Heart right ventricle (tissue), 16 donors: ENCODE results near the gene GPR78. TPM values are rescaled to one million over a fixed set of nuclear protein-coding genes. Genes with fewer than 3 reads are reported as not detected.

Experiments
- ATAC-seq, 8 donors: fragments of 200-7000 bp; cut with Tn5 transposase; one replicate each; pipeline ENCODE4 v1.9.1; 2020; ENCODE audit warnings: mild to moderate bottlenecking in 8 of 8, moderate library complexity in 8 of 8, moderate number of reproducible peaks in 1 of 8
- DNase-seq, 2 donors: peaks; one replicate each; pipeline ENCODE4 v3.0.0-alpha.2; 2020
- H3K27ac ChIP-seq, 10 donors: fragments of 200-600 bp; sonication (generic) in 2 of 10; one replicate each; pipeline versions ENCODE4 v1.5.0 to v1.8.0; 2020 to 2022; ENCODE audit warnings: mild to moderate bottlenecking in 3 of 10
- H3K27me3 ChIP-seq, 7 donors: fragments of 200-600 bp; one replicate each; pipeline ENCODE4 v1.8.0; 2021 to 2022; ENCODE audit warnings: mild to moderate bottlenecking in 2 of 7
- H3K36me3 ChIP-seq, 9 donors: fragments of 200-600 bp; sonication (generic) in 1 of 9; one replicate each; pipeline versions ENCODE4 v1.5.0 to v1.8.0; 2020 to 2022; ENCODE audit warnings: mild to moderate bottlenecking in 2 of 9
- H3K4me1 ChIP-seq, 9 donors: fragments of 200-600 bp; sonication (generic) in 1 of 9; one replicate each; pipeline versions ENCODE4 v1.5.0 to v1.8.0; 2020 to 2022; ENCODE audit warnings: mild to moderate bottlenecking in 4 of 9
- H3K4me3 ChIP-seq, 10 donors: fragments of 200-600 bp; sonication (generic) in 2 of 10; one replicate each; pipeline versions ENCODE4 v1.5.0 to v1.8.0; 2020 to 2022; ENCODE audit warnings: mild to moderate bottlenecking in 7 of 10, moderate library complexity in 2 of 10
- H3K9me3 ChIP-seq, 11 donors: fragments of 200-600 bp in 10 of 11; sonication (generic) in 2 of 11; one replicate each; pipeline versions ENCODE4 v1.5.0 to v1.8.0; 2013 to 2022; ENCODE audit warnings: mild to moderate bottlenecking in 2 of 11, control low read depth in 1 of 11, moderate library complexity in 1 of 11
- CTCF ChIP-seq, 9 donors: fragments of 200-600 bp; sonication (generic) in 2 of 9; IDR thresholded peaks; one replicate each; pipeline versions ENCODE4 v1.5.0 to v1.8.0; 2021 to 2022; ENCODE audit warnings: antibody characterized with exemption in 9 of 9, mild to moderate bottlenecking in 5 of 9, moderate library complexity in 1 of 9
- WGBS, 2 donors: extraction: QIAGEN DNeasy Blood & Tissue Kit; methylation state at CpG; one replicate each; pipeline ENCODE4 v1.1.7; 2013; ENCODE audit warnings: inconsistent platforms in 1 of 2; 5-methylcytosine and 5-hydroxymethylcytosine counted together
- intact Hi-C, 10 donors: fragments of 100-400 bp; cut with DNase I; formaldehyde crosslinking; loops; one replicate each; pipeline versions ENCODE4 v1.11.1 to v1.14.2; 2022
- polyA plus RNA-seq, 2 donors: library from polyadenylated mRNA; stranded (reverse); fragments of 200-250 nt; gene quantifications; one replicate each; pipeline ENCODE4 v1.2.3, GENCODE V29; 2013
- total RNA-seq, 10 donors: library from RNA; stranded (reverse); fragmentation: NEBNext Ultra II Directional in 3 of 10; extraction: Animal tissue kit (Norgen Biotek cat#: 25700) in 3 of 10; gene quantifications; one replicate each; pipeline versions ENCODE4 v1.2.1 to v1.2.4, GENCODE V29; 2021 to 2023
- donor health status: Arrhythmogenic right ventricular cardiomyopathy.
- donor health status: ischemic (EF 13 %, LVEDD 7.1; RV severe dilation, severe dysfunction).
- donor health status: healthy with polysubstance abuse.
- donor health status: DM: no; HTN: yes; CAD: no.
- donor health status: DM: no; HTN: no; CAD: no.
- donor health status: ischemic (EF 25% LVEDD 6.9; RV normal size, moderate dysfunction).
- donor health status: ischemic (EF 25% LVEDD 5.7; RV mildly dilated, moderate dysfunction).
- donor health status: healthy.
- donor health status: DM: yes; HTN: yes; CAD: no.
- donor health status: Ischemic cardiomyopathy.
- donor health status: ischemic (EF 35%, LVEDD 5.7; RV mildly dilated, moderate dysfunction).
- donor health status: nonischemic (EF 11% LVEDD 7.7; RV severe dilation, severe dysfunction).
- donor health status: DM: yes; HTN: yes; CAD: no.
- donor health status: PGD.
- donor health status: ischemic (EF 29% LVEDD 5.4; RV normal size, mild dysfunction).
- donor health status: nonischemic (EF 23%, LVEDD 6.1; RV moderate dilation, normal function).

Gene GPR78
- total and polyA plus RNA-seq, 12 donors = 0.01 to 0.12 TPM; not detected in 10

GRCh38 chr4:8592366-8593263, 12.4 kb downstream of the GPR78 start, which contains the start of gene CPZ:
Gene CPZ (plus strand): TSS chr4:8592765. CDS start chr4:8592834, 69 bp downstream.
- 2 to 3% methylated on average over 58 of the region's 58 CpGs for WGBS, 2 donors
- intact Hi-C loops = loop anchor here in 9 of 10 donors (2.0 to 10.0 kb wide), 5 partner anchors 120 to 350 kb away; no protein-coding TSS in a partner anchor
- Histone ChIP-seq H3K9me3 (no peaks in the 10 kb centered on the region), H3K4me1 (peaks cover 0 to 12% (median 0%) of the 10 kb centered on the region in 9 donors), H3K27ac (no peak within 1 kb of the TSS), H3K36me3 (no peaks in the 10 kb centered on the region), H3K4me3 (peak within 1 kb of the TSS in 3 of 10 donors; percentile 10 to 14 (median 14)), H3K27me3 (peaks cover 15 to 71% (median 61%) of the 10 kb centered on the region in 7 donors)
- DNase-seq (no peak), ATAC-seq (peak in 2 of 8 donors; percentile 18 to 32)
- TF ChIP-seq CTCF (IDR thresholded peaks at IDR 0.05) = no peak

- Histone ChIP-seq H3K27me3 (peaks cover 11 to 67% (median 52%) of the 10 kb centered on the region in 7 donors), H3K27ac (no peak overlapping the region), H3K9me3 (no peaks in the 10 kb centered on the region), H3K4me3 (peak overlapping the region in 3 of 10 donors; percentile 10 to 14 (median 14)), H3K36me3 (no peaks in the 10 kb centered on the region), H3K4me1 (peaks cover 0 to 12% (median 0%) of the 10 kb centered on the region in 9 donors)
- intact Hi-C loops = loop anchor here (1.0 to 10.0 kb wide), 6 partner anchors 121 to 351 kb away; no protein-coding TSS in a partner anchor
- no peak for DNase-seq
- peak in 1 of 8 donors; percentile 10 for ATAC-seq
- no peak for TF ChIP-seq CTCF (IDR thresholded peaks at IDR 0.05)
- 21 to 24% methylated on average over 24 of the region's 24 CpGs for WGBS, 2 donors
These were observed 13.3 kb downstream of the GPR78 start for GRCh38 chr4:8593264-8594096.

GRCh38 chr4:8594097-8595038, 14.2 kb downstream of the GPR78 start:
- Histone ChIP-seq H3K27ac (no peak overlapping the region), H3K27me3 (peaks cover 7 to 67% (median 47%) of the 10 kb centered on the region in 7 donors), H3K9me3 (no peaks in the 10 kb centered on the region), H3K36me3 (no peaks in the 10 kb centered on the region), H3K4me3 (no peak overlapping the region), H3K4me1 (peaks cover 0 to 12% (median 0%) of the 10 kb centered on the region in 9 donors)
- 51 to 52% methylated on average over 24 of the region's 24 CpGs for WGBS, 2 donors
- ATAC-seq (peak in 7 of 8 donors; percentile 51 to 80 (median 70)), DNase-seq (peak in 1 of 2 donors; percentile 64)
- peak; percentile 29 to 75 (median 67) for TF ChIP-seq CTCF (IDR thresholded peaks at IDR 0.05)
- intact Hi-C loops = loop anchor here (1.0 to 10.0 kb wide), 6 partner anchors 122 to 352 kb away; no protein-coding TSS in a partner anchor
